HEK293 (cell line): ENCODE measurements around the gene GIGYF1.
"Not testable (repeated sequence)": the region's sequence is repeated elsewhere in the genome, so short reads cannot be mapped to it uniquely, and the experiment has no call there.

Source experiments
- CTCF ChIA-PET: fragments of 350-600 bp; formaldehyde crosslinking; extraction: SDS; loops from one replicate; lab custom pipeline; 2021; ENCODE audit warnings: antibody characterized with exemption; lab: Yijun Ruan, JAX
- POLR2A ChIA-PET: fragments of 300-600 bp; formaldehyde crosslinking; extraction: SDS; loops from one replicate; lab custom pipeline; 2020; ENCODE audit warnings: antibody characterized with exemption, inconsistent platforms; lab: Yijun Ruan, JAX
- H3K27ac ChIP-seq: fragments of 200-500 bp; sonication (Bioruptor generic); 2 replicates; pipeline ENCODE4 v1.5.1; 2014; ENCODE audit warnings: low read depth, low read length, control low read depth, inconsistent platforms; ENCODE audit errors: extremely low read depth
- H3K36me3 ChIP-seq, 2 experiments: fragments of 200-500 bp in 1 of 2; sonication (Bioruptor generic) in 1 of 2; 1 replicate in 1 of 2; 2 replicates in 1 of 2; pipeline ENCODE4 v1.5.1; 2014 to 2017; ENCODE audit warnings: inconsistent platforms in 2 of 2, low read length in 2 of 2; ENCODE audit not compliant: control insufficient read depth in 2 of 2, insufficient read depth in 1 of 2
- H3K4me1 ChIP-seq: fragments of 200-500 bp; sonication (Bioruptor generic); 2 replicates; pipeline ENCODE4 v1.5.1; 2014; ENCODE audit warnings: mild to moderate bottlenecking, low read length, inconsistent platforms; ENCODE audit not compliant: control insufficient read depth, insufficient read depth
- H3K4me3 ChIP-seq: 2 replicates; pipeline ENCODE4 v1.5.1; 2011; ENCODE audit warnings: low read depth, mild to moderate bottlenecking, control low read depth, low read length, moderate library complexity
- H3K9me3 ChIP-seq: fragments of 200-500 bp; sonication (Bioruptor generic); 2 replicates; pipeline ENCODE4 v1.5.1; 2014; ENCODE audit warnings: low read depth, low read length, inconsistent platforms; ENCODE audit not compliant: control insufficient read depth, insufficient read depth
- GLIS1 ChIP-seq: fragments of 450-650 bp; formaldehyde crosslinking; IDR thresholded peaks from 2 replicates; pipeline ENCODE4 v1.5.1; 2016; ENCODE audit warnings: missing biosample characterization, missing genetic modification characterization
- KLF17 ChIP-seq: fragments of 450-650 bp; formaldehyde crosslinking; IDR thresholded peaks from 2 replicates; pipeline ENCODE4 v1.5.1; 2016; ENCODE audit warnings: missing biosample characterization, missing genetic modification characterization
- OSR2 ChIP-seq: fragments of 450-650 bp; formaldehyde crosslinking; IDR thresholded peaks from 2 replicates; pipeline ENCODE4 v1.5.1; 2016; ENCODE audit warnings: missing biosample characterization, missing genetic modification characterization
- OVOL3 ChIP-seq: fragments of 450-650 bp; formaldehyde crosslinking; IDR thresholded peaks from 2 replicates; pipeline ENCODE4 v1.5.1; 2016; ENCODE audit warnings: missing biosample characterization, missing genetic modification characterization
- ZBTB20 ChIP-seq: fragments of 450-650 bp; formaldehyde crosslinking; IDR thresholded peaks from 2 replicates; pipeline ENCODE4 v1.5.1; 2016; ENCODE audit warnings: missing biosample characterization, missing genetic modification characterization
- ZBTB26 ChIP-seq: fragments of 450-650 bp; formaldehyde crosslinking; optimal IDR thresholded peaks from 2 replicates; pipeline ENCODE3; 2016; ENCODE audit warnings: missing biosample characterization, mild to moderate bottlenecking, missing genetic modification characterization
- ZFHX2 ChIP-seq: fragments of 450-650 bp; formaldehyde crosslinking; conservative IDR thresholded peaks from 2 replicates; pipeline ENCODE4 v1.5.1; 2016; ENCODE audit warnings: missing biosample characterization, missing genetic modification characterization
- ZFP37 ChIP-seq: fragments of 450-650 bp; formaldehyde crosslinking; IDR thresholded peaks from 2 replicates; pipeline ENCODE4 v1.5.1; 2016; ENCODE audit warnings: missing biosample characterization, missing genetic modification characterization
- ZIC2 ChIP-seq: fragments of 450-650 bp; formaldehyde crosslinking; IDR thresholded peaks from 2 replicates; pipeline ENCODE4 v1.5.1; 2016; ENCODE audit warnings: missing biosample characterization, missing genetic modification characterization
- ZNF121 ChIP-seq: fragments of 450-650 bp; formaldehyde crosslinking; IDR thresholded peaks from 2 replicates; pipeline ENCODE4 v1.5.1; 2016; ENCODE audit warnings: missing biosample characterization, missing genetic modification characterization
- ZNF146 ChIP-seq: fragments of 450-650 bp; formaldehyde crosslinking; IDR thresholded peaks from 2 replicates; pipeline ENCODE4 v1.5.1; 2016; ENCODE audit warnings: missing biosample characterization, missing genetic modification characterization
- ZNF211 ChIP-seq: fragments of 450-650 bp; formaldehyde crosslinking; IDR thresholded peaks from 2 replicates; pipeline ENCODE4 v1.5.1; 2016; ENCODE audit warnings: low read depth, missing biosample characterization, missing genetic modification characterization
- ZNF24 ChIP-seq: fragments of 450-650 bp; formaldehyde crosslinking; IDR thresholded peaks from 2 replicates; pipeline ENCODE4 v1.5.1; 2016; ENCODE audit warnings: missing biosample characterization, missing genetic modification characterization
- ZNF292 ChIP-seq: fragments of 450-650 bp; formaldehyde crosslinking; IDR thresholded peaks from 2 replicates; pipeline ENCODE4 v1.5.1; 2016; ENCODE audit warnings: low read depth, missing biosample characterization, missing genetic modification characterization, borderline replicate concordance
- ZNF335 ChIP-seq: fragments of 450-650 bp; formaldehyde crosslinking; conservative IDR thresholded peaks from 2 replicates; pipeline ENCODE4 v1.5.1; 2016; ENCODE audit warnings: missing biosample characterization, missing genetic modification characterization
- ZNF354C ChIP-seq: fragments of 450-650 bp; formaldehyde crosslinking; IDR thresholded peaks from 2 replicates; pipeline ENCODE4 v1.5.1; 2016; ENCODE audit warnings: missing biosample characterization, missing genetic modification characterization, low read depth, borderline replicate concordance
- ZNF366 ChIP-seq: fragments of 450-650 bp; formaldehyde crosslinking; conservative IDR thresholded peaks from 2 replicates; pipeline ENCODE4 v1.5.1; 2016; ENCODE audit warnings: missing biosample characterization, missing genetic modification characterization
- ZNF521 ChIP-seq: fragments of 450-650 bp; formaldehyde crosslinking; IDR thresholded peaks from 2 replicates; pipeline ENCODE4 v1.5.1; 2017; ENCODE audit warnings: missing biosample characterization, mild to moderate bottlenecking, missing genetic modification characterization
- ZNF837 ChIP-seq: fragments of 450-650 bp; formaldehyde crosslinking; IDR thresholded peaks from 2 replicates; pipeline ENCODE4 v1.5.1; 2016; ENCODE audit warnings: missing biosample characterization, missing genetic modification characterization
- TF ChIP-seq, protein P1 (sequence below): fragments of 450-650 bp; formaldehyde crosslinking; IDR thresholded peaks from 2 replicates; pipeline ENCODE4 v1.5.1; 2017; ENCODE audit warnings: missing biosample characterization, missing genetic modification characterization
- TF ChIP-seq, protein P2 (sequence below): fragments of 450-650 bp; formaldehyde crosslinking; IDR thresholded peaks from 2 replicates; pipeline ENCODE4 v1.5.1; 2016; ENCODE audit warnings: missing biosample characterization, missing genetic modification characterization

The GIGYF1 gene

GRCh38 chr7:100701089-100701488 lies 7.0 kb upstream of the GIGYF1 start:
- peak; percentile 80 for TF ChIP-seq ZNF366 (tag by site-specific recombination)
- H3K27ac ChIP-seq, H3K36me3 ChIP-seq, H3K4me1 ChIP-seq, H3K9me3 ChIP-seq, H3K4me3 ChIP-seq: not testable (repeated sequence)
- CTCF ChIA-PET: interaction anchor here (0.6 to 3.1 kb wide), 7 partner anchors 9 to 151 kb away, joined by 4 to 18 read pairs (median 5); partner anchors contain the start of gene SLC12A9
- POLR2A ChIA-PET: interaction anchor here (1.6 kb wide), 1 partner anchor 115 kb away, joined by 3 read pairs; the partner anchor contains the start of genes FBXO24 and LRCH4

DNA sequence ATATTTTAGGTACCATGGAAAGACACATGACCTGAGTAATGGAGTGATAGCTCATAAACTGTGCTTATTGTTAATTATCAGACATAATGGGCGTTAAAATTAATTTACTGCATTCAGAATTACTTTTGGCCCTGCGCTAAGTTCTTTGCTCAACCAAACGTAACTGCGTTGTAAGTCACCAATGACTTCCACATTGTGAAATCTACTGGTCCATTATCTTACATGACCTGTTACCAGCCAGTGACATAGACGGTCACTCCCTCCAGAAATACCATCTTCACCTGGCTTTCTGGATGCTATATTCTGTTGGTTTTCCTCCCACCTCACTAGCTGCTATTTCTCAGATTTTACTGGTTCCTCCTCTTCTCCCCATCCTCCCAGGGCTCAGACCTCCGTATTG lies 5.0 kb upstream of the GIGYF1 start:
- H3K4me3 ChIP-seq: no peak overlapping the region
- no peaks in the 10 kb centered on the region for H3K36me3 ChIP-seq
- TF ChIP-seq ZNF24 (no peak), OVOL3 (tag by site-specific recombination) (no peak), ZNF354C (tag by site-specific recombination) (no peak), ZNF521 (tag by site-specific recombination) (no peak), ZNF146 (tag by site-specific recombination) (no peak), ZFHX2 (no peak)
- H3K27ac ChIP-seq: no peak overlapping the region
- ChIA-PET CTCF (interaction anchor here (0.7 to 1.4 kb wide), 5 partner anchors 8 to 230 kb away, joined by 3 to 6 read pairs (median 3); no protein-coding TSS in a partner anchor), POLR2A (interaction anchor here (0.6 kb wide), 1 partner anchor 177 kb away, joined by 3 read pairs; no protein-coding TSS in a partner anchor)
- H3K4me1 ChIP-seq: no peaks in the 10 kb centered on the region
- H3K9me3 ChIP-seq: no peaks in the 10 kb centered on the region

- H3K4me3 ChIP-seq: no peak overlapping the region
- POLR2A ChIA-PET: interaction anchor here (1.6 kb wide), 1 partner anchor 10 kb away, joined by 8 read pairs; the partner anchor contains the start of gene POP7
- H3K36me3 ChIP-seq: peaks cover 0 to 1% of the 10 kb centered on the region in 2 experiments; a peak in 1 of 3 replicates
- peaks cover 2% of the 10 kb centered on the region; the same call in 1 of the 2 replicates for H3K4me1 ChIP-seq
- no peaks in the 10 kb centered on the region for H3K9me3 ChIP-seq
- CTCF ChIA-PET: interaction anchor here (0.6 to 2.4 kb wide), 5 partner anchors 9 to 474 kb away, joined by 3 to 20 read pairs (median 3); partner anchors contain the start of gene POP7
- TF ChIP-seq, protein P1, sequence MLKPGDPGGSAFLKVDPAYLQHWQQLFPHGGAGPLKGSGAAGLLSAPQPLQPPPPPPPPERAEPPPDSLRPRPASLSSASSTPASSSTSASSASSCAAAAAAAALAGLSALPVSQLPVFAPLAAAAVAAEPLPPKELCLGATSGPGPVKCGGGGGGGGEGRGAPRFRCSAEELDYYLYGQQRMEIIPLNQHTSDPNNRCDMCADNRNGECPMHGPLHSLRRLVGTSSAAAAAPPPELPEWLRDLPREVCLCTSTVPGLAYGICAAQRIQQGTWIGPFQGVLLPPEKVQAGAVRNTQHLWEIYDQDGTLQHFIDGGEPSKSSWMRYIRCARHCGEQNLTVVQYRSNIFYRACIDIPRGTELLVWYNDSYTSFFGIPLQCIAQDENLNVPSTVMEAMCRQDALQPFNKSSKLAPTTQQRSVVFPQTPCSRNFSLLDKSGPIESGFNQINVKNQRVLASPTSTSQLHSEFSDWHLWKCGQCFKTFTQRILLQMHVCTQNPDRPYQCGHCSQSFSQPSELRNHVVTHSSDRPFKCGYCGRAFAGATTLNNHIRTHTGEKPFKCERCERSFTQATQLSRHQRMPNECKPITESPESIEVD (tag by site-specific recombination): no peak
- TF ChIP-seq ZNF121 (tag by site-specific recombination) (peak; percentile 73), ZNF837 (no peak)
- no peak overlapping the region for H3K27ac ChIP-seq
Measured at GRCh38 chr7:100696123-100696521, 2.1 kb upstream of the GIGYF1 start.

DNA sequence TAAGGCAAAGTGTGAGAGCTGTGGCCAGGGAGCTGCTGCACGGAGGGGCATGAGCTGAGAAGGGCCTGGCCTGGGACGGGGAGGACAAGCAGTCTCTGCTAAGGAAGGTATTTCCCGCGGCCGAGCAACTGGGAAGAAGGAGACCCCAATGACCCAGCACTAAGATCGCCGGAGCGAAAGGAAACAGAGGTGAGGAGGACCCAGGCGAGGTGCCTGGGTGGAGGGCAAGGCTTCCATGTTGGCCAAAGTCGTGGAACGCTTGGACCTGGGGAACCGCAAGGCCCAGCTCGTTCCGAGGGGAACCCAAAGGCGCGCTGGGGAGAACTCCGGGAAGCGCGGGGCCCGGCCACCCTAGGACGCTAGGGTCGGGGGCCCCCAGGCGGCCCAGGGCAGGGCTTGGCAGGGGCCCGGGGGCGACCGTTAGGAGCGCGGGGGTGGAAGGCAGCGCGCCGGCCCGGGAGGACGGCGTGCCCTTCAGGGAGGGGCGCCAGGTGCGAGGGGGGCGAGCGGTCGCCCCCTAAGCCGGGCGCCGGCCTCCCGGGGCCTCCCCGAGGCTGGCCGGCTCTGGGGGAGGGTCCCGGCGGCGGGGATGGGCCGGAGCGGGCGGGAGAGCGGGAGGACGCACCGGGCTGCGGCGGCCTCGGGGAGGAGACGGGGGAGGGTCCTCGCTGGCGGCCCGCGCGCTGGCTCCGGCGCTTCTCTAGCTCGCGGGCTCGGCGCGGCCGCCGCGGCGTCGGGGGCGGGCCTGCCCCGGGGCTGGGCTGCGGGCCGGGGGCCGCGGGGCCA lies 545 bp downstream of the GIGYF1 start:
- Histone ChIP-seq H3K36me3 (peaks cover 0 to 19% of the 10 kb centered on the region in 2 experiments; a peak in 2 of 3 replicates), H3K4me3 (peak overlapping the region; percentile 56), H3K4me1 (peaks cover 2% of the 10 kb centered on the region; the same call in 1 of the 2 replicates), H3K27ac (peak overlapping the region; percentile 76; the same call in 1 of the 2 replicates), H3K9me3 (no peaks in the 10 kb centered on the region)
- CTCF ChIA-PET: interaction anchor here (0.5 to 5.5 kb wide), 16 partner anchors 8 to 386 kb away, joined by 3 to 77 read pairs (median 4); partner anchors contain the start of genes FBXO24, LRCH4, MOSPD3 and POP7
- POLR2A ChIA-PET: interaction anchor here (0.7 to 2.8 kb wide), 10 partner anchors 10 to 196 kb away, joined by 3 to 18 read pairs (median 5); partner anchors contain the start of genes FBXO24, LRCH4, POP7 and UFSP1
- TF ChIP-seq OSR2 (tag by site-specific recombination) (no peak), ZBTB20 (tag by site-specific recombination) (peak; percentile 88), ZNF292 (tag by site-specific recombination) (no peak), ZNF335 (tag by site-specific recombination) (peak; percentile 60), ZFP37 (tag by site-specific recombination) (no peak), ZIC2 (tag by site-specific recombination) (0 out of 2 replicates have a peak, but pooled peaks have one; percentile 13), ZBTB26 (tag by site-specific recombination) (peak; percentile 63), GLIS1 (tag by site-specific recombination) (peak; percentile 29; the same call in 1 of the 2 replicates), KLF17 (no peak), ZNF211 (tag by site-specific recombination) (no peak)
- TF ChIP-seq, protein P2, sequence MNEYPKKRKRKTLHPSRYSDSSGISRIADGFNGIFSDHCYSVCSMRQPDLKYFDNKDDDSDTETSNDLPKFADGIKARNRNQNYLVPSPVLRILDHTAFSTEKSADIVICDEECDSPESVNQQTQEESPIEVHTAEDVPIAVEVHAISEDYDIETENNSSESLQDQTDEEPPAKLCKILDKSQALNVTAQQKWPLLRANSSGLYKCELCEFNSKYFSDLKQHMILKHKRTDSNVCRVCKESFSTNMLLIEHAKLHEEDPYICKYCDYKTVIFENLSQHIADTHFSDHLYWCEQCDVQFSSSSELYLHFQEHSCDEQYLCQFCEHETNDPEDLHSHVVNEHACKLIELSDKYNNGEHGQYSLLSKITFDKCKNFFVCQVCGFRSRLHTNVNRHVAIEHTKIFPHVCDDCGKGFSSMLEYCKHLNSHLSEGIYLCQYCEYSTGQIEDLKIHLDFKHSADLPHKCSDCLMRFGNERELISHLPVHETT: no peak
